HepG2 (cell line): Measurements from ENCODE around the gene PLEKHB1. TPM values are rescaled to one million over a fixed set of nuclear protein-coding genes. Genes with fewer than 3 reads are reported as not detected.

ENCODE experiments used
- KLF11 ChIP-seq: IDR thresholded peaks from 2 replicates; pipeline ENCODE4 v1.6.1; 2016; ENCODE audit warnings: missing compliant biosample characterization
- MAZ ChIP-seq, 2 experiments: sonication (generic) in 1 of 2; formaldehyde crosslinking in 1 of 2; IDR thresholded peaks; 2 replicates each; pipeline versions ENCODE4 v1.5.0 to v1.6.1; 2012 to 2020; ENCODE audit warnings: low read depth in 2 of 2, mild to moderate bottlenecking in 2 of 2, borderline replicate concordance in 1 of 2, improper control_type of control experiment in 1 of 2, low read length in 1 of 2, missing genetic modification reagents in 1 of 2, moderate library complexity in 1 of 2
- NR1H2 ChIP-seq: sonication (generic); formaldehyde crosslinking; IDR thresholded peaks from 2 replicates; pipeline ENCODE4 v1.8.1; 2022; ENCODE audit warnings: low read depth, missing genetic modification reagents, borderline replicate concordance
- ZEB1 ChIP-seq: IDR thresholded peaks from 2 replicates; pipeline ENCODE4 v1.6.1; 2012; ENCODE audit warnings: mild to moderate bottlenecking, low read depth, inconsistent platforms; ENCODE audit not compliant: insufficient replicate concordance
- ZNF530 ChIP-seq: sonication (generic); formaldehyde crosslinking; IDR thresholded peaks from 2 replicates; pipeline ENCODE4 v1.5.0; 2020; ENCODE audit warnings: low read depth, mild to moderate bottlenecking, missing genetic modification reagents
- ZNF558 ChIP-seq: sonication (generic); formaldehyde crosslinking; IDR thresholded peaks from 2 replicates; pipeline ENCODE4 v1.9.0; 2022; ENCODE audit warnings: mild to moderate bottlenecking, missing genetic modification reagents, borderline replicate concordance
- polyA plus RNA-seq, 8 experiments: library from polyadenylated mRNA; depleted of rRNA in 3 of 8; stranded (reverse) in 7 of 8; unstranded in 1 of 8; fragments of >200 nt; fragmentation: Illumina TruSeq in 4 of 8; extraction: Trizol in 4 of 8; gene quantifications; 2 replicates each; pipeline versions ENCODE4 v1.2.1 to v1.2.3, GENCODE V29; 2011 to 2016; ENCODE audit warnings: low read depth in 4 of 8, missing spikeins in 1 of 8, mixed read lengths in 1 of 8; ENCODE audit not compliant: insufficient read depth in 1 of 8
- total RNA-seq, 5 experiments: library from RNA; depleted of rRNA; stranded (reverse); fragments of >200 nt; fragmentation: Illumina TruSeq; extraction: Trizol; gene quantifications; 2 replicates each; pipeline ENCODE4 v1.2.3, GENCODE V29; 2016; ENCODE audit warnings: low read depth in 1 of 5
- TF ChIP-seq, protein P1 (sequence below): sonication (generic); formaldehyde crosslinking; conservative IDR thresholded peaks from 2 replicates; pipeline ENCODE4 v1.4.0; 2020; ENCODE audit warnings: mild to moderate bottlenecking, missing genetic modification reagents, moderate library complexity
- TF ChIP-seq, protein P2 (sequence below): sonication (generic); formaldehyde crosslinking; IDR thresholded peaks from 2 replicates; pipeline ENCODE4 v1.5.0; 2020; ENCODE audit warnings: missing genetic modification reagents
- TF ChIP-seq, protein P3 (sequence below): sonication (generic); formaldehyde crosslinking; IDR thresholded peaks from 2 replicates; pipeline ENCODE4 v1.4.0; 2020; ENCODE audit warnings: mild to moderate bottlenecking, missing genetic modification reagents
- TF ChIP-seq, protein P4 (sequence below): sonication (generic); formaldehyde crosslinking; IDR thresholded peaks from 2 replicates; pipeline ENCODE4 v1.4.0; 2020; ENCODE audit warnings: missing genetic modification reagents
- TF ChIP-seq, protein P5 (sequence below): sonication (generic); formaldehyde crosslinking; IDR thresholded peaks from 2 replicates; pipeline ENCODE4 v1.8.1; 2022; ENCODE audit warnings: mild to moderate bottlenecking, missing genetic modification reagents

Gene PLEKHB1
- total and polyA plus RNA-seq, 2 of the 13 experiments (the other 11 are each of a cell fraction or from before 2014, with no cell fraction given) = 68.0 to 99.3 TPM

DNA sequence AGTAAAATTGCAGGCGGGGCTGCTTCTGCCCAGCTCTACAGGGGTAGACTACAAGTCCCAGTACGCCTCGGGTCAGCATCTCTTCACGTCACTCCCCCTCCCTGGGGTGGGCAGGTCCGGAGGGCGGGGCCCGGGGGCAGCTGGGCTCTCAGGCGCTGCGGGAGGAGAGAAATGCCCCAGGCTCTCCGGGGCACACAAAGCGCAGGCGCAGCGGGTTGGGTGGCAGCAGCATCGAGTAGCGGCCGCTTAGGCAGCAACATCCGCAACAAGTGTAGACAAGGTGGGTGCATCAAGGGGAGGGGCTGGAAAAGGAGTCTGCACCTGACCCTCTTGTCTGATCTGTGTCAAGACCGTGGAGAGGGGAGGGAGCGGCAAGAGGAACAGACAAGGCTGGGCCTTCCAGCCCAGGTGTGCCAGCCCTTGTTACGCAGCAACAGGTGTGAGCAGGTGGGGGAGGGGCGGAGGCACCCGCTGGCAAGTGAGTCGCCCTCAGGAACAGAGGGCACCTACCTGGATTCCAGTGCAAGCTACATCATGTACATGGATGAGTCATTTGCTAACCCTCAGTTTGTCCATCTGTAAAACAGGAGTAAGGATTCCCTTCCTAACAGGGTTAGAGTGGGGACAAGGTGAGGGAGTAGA is 1.2 kb downstream of the PLEKHB1 start (continued):
- TF ChIP-seq, protein P1, sequence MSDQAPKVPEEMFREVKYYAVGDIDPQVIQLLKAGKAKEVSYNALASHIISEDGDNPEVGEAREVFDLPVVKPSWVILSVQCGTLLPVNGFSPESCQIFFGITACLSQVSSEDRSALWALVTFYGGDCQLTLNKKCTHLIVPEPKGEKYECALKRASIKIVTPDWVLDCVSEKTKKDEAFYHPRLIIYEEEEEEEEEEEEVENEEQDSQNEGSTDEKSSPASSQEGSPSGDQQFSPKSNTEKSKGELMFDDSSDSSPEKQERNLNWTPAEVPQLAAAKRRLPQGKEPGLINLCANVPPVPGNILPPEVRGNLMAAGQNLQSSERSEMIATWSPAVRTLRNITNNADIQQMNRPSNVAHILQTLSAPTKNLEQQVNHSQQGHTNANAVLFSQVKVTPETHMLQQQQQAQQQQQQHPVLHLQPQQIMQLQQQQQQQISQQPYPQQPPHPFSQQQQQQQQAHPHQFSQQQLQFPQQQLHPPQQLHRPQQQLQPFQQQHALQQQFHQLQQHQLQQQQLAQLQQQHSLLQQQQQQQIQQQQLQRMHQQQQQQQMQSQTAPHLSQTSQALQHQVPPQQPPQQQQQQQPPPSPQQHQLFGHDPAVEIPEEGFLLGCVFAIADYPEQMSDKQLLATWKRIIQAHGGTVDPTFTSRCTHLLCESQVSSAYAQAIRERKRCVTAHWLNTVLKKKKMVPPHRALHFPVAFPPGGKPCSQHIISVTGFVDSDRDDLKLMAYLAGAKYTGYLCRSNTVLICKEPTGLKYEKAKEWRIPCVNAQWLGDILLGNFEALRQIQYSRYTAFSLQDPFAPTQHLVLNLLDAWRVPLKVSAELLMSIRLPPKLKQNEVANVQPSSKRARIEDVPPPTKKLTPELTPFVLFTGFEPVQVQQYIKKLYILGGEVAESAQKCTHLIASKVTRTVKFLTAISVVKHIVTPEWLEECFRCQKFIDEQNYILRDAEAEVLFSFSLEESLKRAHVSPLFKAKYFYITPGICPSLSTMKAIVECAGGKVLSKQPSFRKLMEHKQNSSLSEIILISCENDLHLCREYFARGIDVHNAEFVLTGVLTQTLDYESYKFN (CRISPR knock-in tag) = peak; percentile 24; the same call in 1 of the 2 replicates
- TF ChIP-seq MAZ (IDR thresholded peaks at IDR 0.05; ENCODE audit: borderline replicate concordance, low read depth, low read length) = peak; percentile 95
- peak; percentile 43; the same call in 1 of the 2 replicates for TF ChIP-seq MAZ (CRISPR knock-in tag; IDR thresholded peaks at IDR 0.05; ENCODE audit: low read depth)
- TF ChIP-seq, protein P2, sequence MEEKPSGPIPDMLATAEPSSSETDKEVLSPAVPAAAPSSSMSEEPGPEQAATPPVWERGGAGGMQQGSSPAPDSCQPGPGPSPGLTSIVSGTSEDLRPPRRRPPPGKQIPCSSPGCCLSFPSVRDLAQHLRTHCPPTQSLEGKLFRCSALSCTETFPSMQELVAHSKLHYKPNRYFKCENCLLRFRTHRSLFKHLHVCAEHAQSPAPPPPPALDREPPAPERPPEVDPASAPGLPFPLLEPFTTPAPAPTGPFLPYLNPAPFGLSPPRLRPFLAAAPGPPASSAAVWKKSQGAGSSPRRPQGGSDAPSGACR (CRISPR knock-in tag) = no peak
- TF ChIP-seq NR1H2 (CRISPR knock-in tag) = no peak
- TF ChIP-seq ZEB1 = peak; percentile 96
- no peak for TF ChIP-seq ZNF558
- TF ChIP-seq ZNF530 (CRISPR knock-in tag) = no peak
- TF ChIP-seq, protein P3, sequence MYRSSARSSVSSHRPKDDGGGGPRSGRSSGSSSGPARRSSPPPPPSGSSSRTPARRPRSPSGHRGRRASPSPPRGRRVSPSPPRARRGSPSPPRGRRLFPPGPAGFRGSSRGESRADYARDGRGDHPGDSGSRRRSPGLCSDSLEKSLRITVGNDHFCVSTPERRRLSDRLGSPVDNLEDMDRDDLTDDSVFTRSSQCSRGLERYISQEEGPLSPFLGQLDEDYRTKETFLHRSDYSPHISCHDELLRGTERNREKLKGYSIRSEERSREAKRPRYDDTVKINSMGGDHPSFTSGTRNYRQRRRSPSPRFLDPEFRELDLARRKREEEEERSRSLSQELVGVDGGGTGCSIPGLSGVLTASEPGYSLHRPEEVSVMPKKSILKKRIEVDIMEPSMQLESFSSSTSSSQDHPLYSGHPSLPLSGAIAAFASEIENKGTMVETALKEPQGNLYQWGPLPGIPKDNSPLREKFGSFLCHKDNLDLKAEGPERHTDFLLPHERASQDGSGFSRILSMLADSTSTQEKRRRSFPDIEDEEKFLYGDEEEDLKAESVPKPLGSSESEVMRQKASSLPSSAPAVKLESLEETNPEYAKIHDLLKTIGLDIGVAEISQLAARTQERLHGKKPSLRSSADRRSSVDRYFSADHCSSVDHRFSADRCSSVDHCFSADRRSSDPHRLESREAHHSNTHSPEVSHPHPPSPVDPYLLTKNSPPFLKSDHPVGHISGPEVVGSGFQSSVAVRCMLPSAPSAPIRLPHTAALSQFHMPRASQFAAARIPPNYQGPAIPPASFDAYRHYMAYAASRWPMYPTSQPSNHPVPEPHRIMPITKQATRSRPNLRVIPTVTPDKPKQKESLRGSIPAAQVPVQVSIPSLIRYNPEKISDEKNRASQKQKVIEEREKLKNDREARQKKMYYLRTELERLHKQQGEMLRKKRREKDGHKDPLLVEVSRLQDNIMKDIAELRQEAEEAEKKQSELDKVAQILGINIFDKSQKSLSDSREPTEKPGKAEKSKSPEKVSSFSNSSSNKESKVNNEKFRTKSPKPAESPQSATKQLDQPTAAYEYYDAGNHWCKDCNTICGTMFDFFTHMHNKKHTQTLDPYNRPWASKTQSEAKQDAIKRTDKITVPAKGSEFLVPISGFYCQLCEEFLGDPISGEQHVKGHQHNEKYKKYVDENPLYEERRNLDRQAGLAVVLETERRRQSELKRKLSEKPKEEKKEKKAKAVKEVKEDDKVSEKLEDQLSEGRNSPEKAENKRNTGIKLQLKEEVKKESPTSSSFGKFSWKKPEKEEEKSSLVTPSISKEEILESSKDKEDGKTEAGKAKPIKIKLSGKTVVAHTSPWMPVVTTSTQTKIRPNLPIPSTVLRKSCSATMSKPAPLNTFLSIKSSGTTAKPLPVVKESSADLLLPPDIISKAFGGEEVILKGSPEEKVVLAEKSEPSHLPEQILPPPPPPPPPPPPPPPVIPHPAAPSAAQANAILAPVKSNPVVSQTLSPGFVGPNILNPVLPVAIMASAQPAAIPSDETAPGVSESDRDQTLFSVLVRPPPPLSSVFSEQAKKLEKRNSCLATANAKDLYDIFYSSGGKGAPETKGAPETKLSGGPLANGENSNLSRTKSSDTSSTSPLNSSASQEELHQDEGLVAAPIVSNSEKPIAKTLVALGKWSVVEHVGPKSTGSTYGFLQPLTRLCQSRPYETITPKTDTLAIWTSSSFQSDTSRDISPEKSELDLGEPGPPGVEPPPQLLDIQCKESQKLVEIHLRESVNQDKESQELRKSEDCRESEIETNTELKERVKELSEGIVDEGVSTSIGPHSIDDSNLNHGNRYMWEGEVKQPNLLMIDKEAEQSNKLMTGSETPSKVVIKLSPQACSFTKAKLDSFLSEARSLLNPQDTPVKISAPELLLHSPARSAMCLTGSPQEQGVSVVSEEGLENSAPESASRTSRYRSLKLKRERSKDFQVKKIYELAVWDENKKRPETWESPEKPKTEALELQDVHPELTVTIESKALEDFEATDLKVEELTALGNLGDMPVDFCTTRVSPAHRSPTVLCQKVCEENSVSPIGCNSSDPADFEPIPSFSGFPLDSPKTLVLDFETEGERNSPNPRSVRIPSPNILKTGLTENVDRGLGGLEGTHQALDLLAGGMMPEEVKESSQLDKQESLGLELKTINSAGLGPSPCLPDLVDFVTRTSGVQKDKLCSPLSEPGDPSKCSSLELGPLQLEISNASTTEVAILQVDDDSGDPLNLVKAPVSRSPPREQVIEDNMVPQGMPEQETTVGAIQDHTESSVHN (CRISPR knock-in tag) = no peak
- TF ChIP-seq KLF11 (CRISPR knock-in tag) = no peak
- TF ChIP-seq, protein P4, sequence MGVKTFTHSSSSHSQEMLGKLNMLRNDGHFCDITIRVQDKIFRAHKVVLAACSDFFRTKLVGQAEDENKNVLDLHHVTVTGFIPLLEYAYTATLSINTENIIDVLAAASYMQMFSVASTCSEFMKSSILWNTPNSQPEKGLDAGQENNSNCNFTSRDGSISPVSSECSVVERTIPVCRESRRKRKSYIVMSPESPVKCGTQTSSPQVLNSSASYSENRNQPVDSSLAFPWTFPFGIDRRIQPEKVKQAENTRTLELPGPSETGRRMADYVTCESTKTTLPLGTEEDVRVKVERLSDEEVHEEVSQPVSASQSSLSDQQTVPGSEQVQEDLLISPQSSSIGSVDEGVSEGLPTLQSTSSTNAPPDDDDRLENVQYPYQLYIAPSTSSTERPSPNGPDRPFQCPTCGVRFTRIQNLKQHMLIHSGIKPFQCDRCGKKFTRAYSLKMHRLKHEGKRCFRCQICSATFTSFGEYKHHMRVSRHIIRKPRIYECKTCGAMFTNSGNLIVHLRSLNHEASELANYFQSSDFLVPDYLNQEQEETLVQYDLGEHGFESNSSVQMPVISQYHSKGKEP = no peak
- TF ChIP-seq, protein P5, sequence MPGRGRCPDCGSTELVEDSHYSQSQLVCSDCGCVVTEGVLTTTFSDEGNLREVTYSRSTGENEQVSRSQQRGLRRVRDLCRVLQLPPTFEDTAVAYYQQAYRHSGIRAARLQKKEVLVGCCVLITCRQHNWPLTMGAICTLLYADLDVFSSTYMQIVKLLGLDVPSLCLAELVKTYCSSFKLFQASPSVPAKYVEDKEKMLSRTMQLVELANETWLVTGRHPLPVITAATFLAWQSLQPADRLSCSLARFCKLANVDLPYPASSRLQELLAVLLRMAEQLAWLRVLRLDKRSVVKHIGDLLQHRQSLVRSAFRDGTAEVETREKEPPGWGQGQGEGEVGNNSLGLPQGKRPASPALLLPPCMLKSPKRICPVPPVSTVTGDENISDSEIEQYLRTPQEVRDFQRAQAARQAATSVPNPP (CRISPR knock-in tag) = no peak
